Large intestine (tissue), 3 donors: ENCODE data around the gene KLHL26. TPM values are rescaled to one million over a fixed set of nuclear protein-coding genes. Genes with fewer than 3 reads are reported as not detected.

ENCODE experiments used
- DNase-seq, 2 donors: peaks; one replicate each; pipeline versions ENCODE4 v3.0.0 to v3.0.0-alpha.2; 2013
- H3K27ac ChIP-seq: one replicate; pipeline ENCODE4 v1.5.1; 2013; ENCODE audit warnings: low read length
- H3K27me3 ChIP-seq: 2 replicates; pipeline ENCODE4 v1.6.1; 2013; ENCODE audit warnings: low read length; ENCODE audit not compliant: control insufficient read depth, insufficient read depth
- H3K36me3 ChIP-seq: 2 replicates; pipeline ENCODE4 v1.6.1; 2013; ENCODE audit warnings: low read length; ENCODE audit not compliant: control insufficient read depth, insufficient read depth
- H3K4me1 ChIP-seq: one replicate; pipeline ENCODE4 v1.6.1; 2013; ENCODE audit warnings: low read length; ENCODE audit not compliant: control insufficient read depth, insufficient read depth
- H3K4me3 ChIP-seq: one replicate; pipeline ENCODE4 v1.5.1; 2013; ENCODE audit warnings: low read length
- H3K9me3 ChIP-seq: one replicate; pipeline ENCODE4 v1.6.1; 2013; ENCODE audit warnings: mild to moderate bottlenecking, low read depth, low read length, moderate library complexity; ENCODE audit not compliant: control insufficient read depth
- WGBS: methylation state at CpG from one replicate; pipeline ENCODE4 v1.1.5; 2013; ENCODE audit warnings: low lambda C conversion rate; ENCODE audit not compliant: insufficient coverage; 5-methylcytosine and 5-hydroxymethylcytosine counted together
- polyA plus RNA-seq: library from polyadenylated mRNA; unstranded; fragments of 120-200 nt; gene quantifications from one replicate; pipeline ENCODE4 v1.2.1, GENCODE V29; 2013

Gene KLHL26
- polyA plus RNA-seq, 1 donor, result 4.6 TPM

DNA sequence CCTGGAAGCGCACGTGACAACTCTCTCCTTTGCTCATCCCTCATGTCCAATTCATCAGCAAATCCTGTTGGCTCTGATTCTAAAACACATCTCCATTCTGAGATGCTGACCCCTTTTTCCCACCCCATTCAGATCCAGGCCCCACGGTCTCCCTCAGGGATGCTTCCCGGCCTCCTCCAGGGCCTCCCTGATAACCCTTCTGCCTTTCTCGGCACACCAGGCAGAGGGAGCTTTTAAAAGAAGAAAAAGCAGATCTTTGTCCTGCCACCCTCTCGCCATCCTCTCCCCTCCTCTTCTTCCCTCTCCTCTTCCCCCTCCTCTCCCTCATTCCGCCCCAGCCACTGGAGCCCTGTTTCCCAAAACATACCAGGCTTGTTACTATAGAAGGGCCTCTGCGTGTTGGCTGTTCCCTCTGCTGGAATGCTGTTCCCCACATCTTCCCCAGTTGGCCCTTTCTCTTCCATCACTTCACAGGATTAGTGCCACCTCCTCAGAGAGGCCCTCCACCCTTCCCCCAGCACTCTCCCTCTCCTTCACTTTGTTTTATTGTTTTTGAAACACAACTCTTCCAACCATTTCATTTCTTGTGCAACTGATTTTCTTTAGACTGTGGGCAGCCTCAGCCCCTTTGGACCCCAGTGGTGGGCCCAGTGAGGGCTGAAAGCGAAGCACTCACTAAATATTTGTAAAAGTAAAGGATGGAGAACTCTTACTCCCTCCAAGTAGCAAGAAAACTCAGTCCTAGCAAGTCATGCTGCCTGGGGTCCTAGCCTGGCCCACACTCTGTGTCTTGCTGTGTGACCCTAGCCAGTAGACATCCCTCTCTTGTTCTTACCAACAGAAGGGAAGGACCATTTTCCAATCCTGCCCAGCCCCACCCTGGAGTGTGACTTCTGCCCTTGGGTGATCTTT is 27.8 kb upstream of the KLHL26 start:
- no peak for DNase-seq
- Histone ChIP-seq H3K9me3 (peaks cover 17% of the 10 kb centered on the region), H3K27ac (no peak overlapping the region), H3K27me3 (peaks cover 92% of the 10 kb centered on the region), H3K4me3 (no peak overlapping the region), H3K36me3 (no peaks in the 10 kb centered on the region), H3K4me1 (peaks cover 17% of the 10 kb centered on the region)
- 30% methylated on average over 2 of the region's 9 CpGs for WGBS

DNA sequence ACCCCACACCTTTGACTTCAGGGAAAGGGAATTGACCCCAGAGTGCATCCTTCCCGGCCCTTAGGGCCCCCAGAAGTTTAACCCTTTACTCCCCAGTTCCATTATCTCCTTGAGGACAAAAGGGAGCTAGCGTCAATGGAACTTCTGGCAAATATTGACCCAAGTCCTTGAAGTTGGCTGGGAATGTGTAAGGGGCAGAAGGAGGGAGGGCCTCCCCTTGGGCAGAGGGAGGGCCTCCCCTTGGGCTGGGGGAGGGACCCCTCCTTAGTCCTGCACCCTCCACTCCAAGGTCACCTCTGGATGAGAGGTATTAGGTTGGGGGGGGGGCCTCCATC is 27.1 kb upstream of the KLHL26 start:
- Histone ChIP-seq H3K4me3 (no peak overlapping the region), H3K4me1 (peaks cover 17% of the 10 kb centered on the region), H3K27me3 (peaks cover 92% of the 10 kb centered on the region), H3K27ac (no peak overlapping the region), H3K9me3 (peaks cover 17% of the 10 kb centered on the region), H3K36me3 (no peaks in the 10 kb centered on the region)
- DNase-seq, result no peak
- no CpG with 5 or more reads among the region's 2 CpGs for WGBS

DNA sequence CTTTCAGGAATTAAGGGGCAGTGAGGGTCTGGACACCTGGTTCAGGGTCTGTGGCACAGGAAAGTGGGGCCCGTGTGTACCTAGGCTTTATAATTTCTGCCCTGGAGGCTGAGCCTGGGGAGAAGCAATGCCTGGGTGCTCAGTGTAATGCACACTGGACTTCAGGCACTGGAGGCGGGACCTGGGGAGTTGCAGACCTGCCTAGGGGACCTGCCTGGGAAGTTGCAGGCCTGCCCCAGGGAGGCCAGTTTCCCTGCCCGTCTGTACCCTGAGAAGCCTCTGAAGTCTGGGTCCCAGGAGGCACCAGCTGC is 26.6 kb upstream of the KLHL26 start:
- Histone ChIP-seq H3K36me3 (no peaks in the 10 kb centered on the region), H3K4me3 (no peak overlapping the region), H3K9me3 (peaks cover 14% of the 10 kb centered on the region), H3K4me1 (peaks cover 17% of the 10 kb centered on the region), H3K27ac (no peak overlapping the region), H3K27me3 (peaks cover 92% of the 10 kb centered on the region)
- DNase-seq, result no peak
- WGBS, result no CpG with 5 or more reads among the region's 3 CpGs

DNA sequence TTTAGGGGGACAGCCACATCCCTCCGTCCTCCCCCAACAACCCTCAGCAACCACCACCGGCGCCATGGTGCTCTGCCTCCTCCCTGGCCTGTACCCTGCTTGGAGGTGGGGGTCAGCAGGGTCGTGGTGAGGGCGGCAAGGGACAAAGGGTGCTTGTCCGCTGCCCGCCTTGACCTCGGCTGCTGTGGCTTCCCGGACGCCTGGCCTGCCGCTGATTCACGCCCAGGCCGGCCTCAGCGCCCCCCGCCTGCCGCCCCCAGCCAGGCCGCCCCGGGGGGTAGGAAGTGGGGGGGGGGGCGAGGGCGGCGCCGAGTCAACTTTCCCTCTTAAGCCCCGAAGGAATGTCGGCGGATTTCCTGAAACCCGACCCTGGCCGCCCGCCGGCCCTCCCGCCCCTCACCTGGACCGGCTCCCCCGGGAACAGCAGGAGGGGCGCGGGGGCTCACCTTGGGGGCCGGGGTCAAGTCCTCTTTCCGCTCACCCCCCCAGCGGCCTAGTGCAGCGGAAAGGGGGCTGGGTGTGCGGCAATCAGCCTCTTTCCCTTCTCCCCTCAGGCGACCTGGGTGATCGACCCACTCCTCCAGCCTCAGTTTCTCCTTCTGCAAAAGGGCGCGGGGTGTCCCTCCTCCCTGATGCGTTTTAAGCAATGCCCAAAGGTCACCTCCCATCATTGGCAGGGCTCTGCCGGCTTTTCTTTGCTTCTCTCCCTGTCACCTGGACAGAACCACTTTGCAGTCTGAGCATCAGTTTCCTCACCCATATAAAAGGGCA is 26.1 kb upstream of the KLHL26 start:
- Histone ChIP-seq H3K36me3 (no peaks in the 10 kb centered on the region), H3K27me3 (peaks cover 92% of the 10 kb centered on the region), H3K4me3 (no peak overlapping the region), H3K27ac (no peak overlapping the region), H3K4me1 (peaks cover 17% of the 10 kb centered on the region), H3K9me3 (peaks cover 12% of the 10 kb centered on the region)
- no peak for DNase-seq
- WGBS, result no CpG with 5 or more reads among the region's 45 CpGs

GRCh38 chr19:18611327-18612050 is 25.3 kb upstream of the KLHL26 start:
- WGBS, result 0% methylated on average over 3 of the region's 62 CpGs
- peaks cover 94% of the 10 kb centered on the region for H3K27me3 ChIP-seq

GRCh38 chr19:18612051-18612771 is 24.6 kb upstream of the KLHL26 start:
- Histone ChIP-seq H3K9me3 (peaks cover 16% of the 10 kb centered on the region), H3K36me3 (no peaks in the 10 kb centered on the region), H3K27me3 (peaks cover 89% of the 10 kb centered on the region), H3K4me3 (peak overlapping the region; percentile 10), H3K4me1 (peaks cover 16% of the 10 kb centered on the region), H3K27ac (no peak overlapping the region)
- DNase-seq, result no peak
- WGBS, result no CpG with 5 or more reads among the region's 30 CpGs

More at GRCh38 chr19:18611327-18612050, 25.3 kb upstream of the KLHL26 start:
- no peak for DNase-seq
- Histone ChIP-seq H3K4me1 (peaks cover 17% of the 10 kb centered on the region), H3K9me3 (peaks cover 12% of the 10 kb centered on the region), H3K27ac (no peak overlapping the region), H3K36me3 (no peaks in the 10 kb centered on the region), H3K4me3 (no peak overlapping the region)

DNA sequence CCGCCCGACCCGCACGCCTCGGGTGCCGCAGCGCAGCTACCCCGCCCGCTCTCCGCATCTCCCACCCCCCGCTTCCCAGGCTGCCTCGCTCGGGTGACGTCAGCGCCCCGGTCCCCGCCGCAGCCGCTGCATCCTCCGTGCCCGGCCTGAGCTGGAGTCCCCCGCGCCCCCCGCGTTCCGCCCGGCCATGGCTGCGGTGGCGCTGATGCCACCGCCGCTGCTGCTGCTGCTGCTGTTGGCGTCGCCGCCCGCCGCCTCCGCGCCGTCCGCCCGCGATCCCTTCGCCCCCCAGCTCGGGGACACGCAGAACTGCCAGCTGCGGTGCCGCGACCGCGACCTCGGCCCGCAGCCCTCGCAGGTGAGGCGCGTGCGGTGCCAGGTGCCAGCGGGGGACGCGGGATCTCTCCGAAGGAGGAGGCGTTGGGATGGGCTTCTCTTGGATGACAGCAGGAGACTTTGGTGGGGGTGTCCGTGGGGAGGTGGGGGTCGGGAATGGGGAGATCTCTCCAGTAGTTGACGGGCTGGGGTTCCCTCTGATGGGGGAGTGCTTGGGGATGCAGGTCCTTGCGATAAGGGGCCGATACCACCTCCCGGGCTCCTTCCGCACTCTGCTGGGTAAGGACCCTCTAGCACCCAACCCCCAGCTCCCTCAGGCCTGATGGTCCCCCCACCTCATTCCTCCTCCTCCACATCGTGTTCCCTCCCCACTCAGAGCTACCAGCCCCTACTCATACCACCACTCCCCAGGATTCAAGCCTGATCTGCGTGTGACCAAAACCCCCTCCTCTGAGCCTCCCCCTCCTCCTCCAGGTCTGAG is 23.8 kb upstream of the KLHL26 start, which contains the start of gene TMEM59L:
TSS of gene TMEM59L (plus strand) at position 99 of the 817 bp plus-strand sequence. CDS start at position 188, 89 bp downstream.
- Histone ChIP-seq H3K27me3 (peaks cover 84% of the 10 kb centered on the region), H3K36me3 (no peaks in the 10 kb centered on the region), H3K4me1 (peaks cover 13% of the 10 kb centered on the region), H3K4me3 (peak within 1 kb of the TSS; percentile 10), H3K9me3 (peaks cover 11% of the 10 kb centered on the region), H3K27ac (no peak within 1 kb of the TSS)
- no CpG with 5 or more reads among the region's 70 CpGs for WGBS
- no peak for DNase-seq

DNA sequence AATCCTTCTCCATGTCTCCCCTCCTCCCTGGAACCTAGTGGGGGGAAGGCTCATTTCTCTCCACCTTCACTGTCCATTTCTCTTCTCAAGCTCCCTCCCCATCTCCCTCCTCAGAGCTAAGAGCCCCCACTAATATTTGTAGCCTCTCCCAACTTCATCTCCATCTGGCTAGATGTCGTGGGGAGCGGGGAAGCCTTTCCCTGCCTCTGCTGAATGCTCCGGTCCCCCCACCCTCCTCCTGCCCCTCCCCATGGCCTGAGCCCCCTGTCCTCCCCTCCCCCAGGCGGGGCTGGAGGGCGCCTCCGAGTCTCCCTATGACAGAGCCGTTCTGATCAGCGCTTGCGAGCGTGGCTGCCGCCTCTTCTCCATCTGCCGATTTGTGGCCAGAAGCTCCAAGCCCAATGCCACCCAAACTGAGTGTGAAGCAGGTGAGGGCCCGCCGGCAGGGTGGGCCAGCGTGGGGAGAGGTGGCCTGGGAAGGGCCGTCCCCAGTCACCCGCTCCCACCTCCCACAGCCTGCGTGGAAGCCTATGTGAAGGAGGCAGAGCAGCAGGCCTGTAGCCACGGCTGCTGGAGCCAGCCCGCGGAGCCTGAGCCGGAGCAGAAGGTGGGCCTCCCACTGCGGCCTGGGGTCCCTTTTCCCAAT is 23.1 kb upstream of the KLHL26 start:
- Histone ChIP-seq H3K4me3 (no peak overlapping the region), H3K36me3 (no peaks in the 10 kb centered on the region), H3K27ac (no peak overlapping the region), H3K27me3 (peaks cover 76% of the 10 kb centered on the region), H3K4me1 (peaks cover 13% of the 10 kb centered on the region), H3K9me3 (peaks cover 14% of the 10 kb centered on the region)
- no CpG with 5 or more reads among the region's 23 CpGs for WGBS
- no peak for DNase-seq

GRCh38 chr19:18616023-18616422 is 20.8 kb upstream of the KLHL26 start:
- H3K27me3 ChIP-seq, result peaks cover 57% of the 10 kb centered on the region
- peaks cover 8% of the 10 kb centered on the region for H3K9me3 ChIP-seq
- no peak overlapping the region for H3K27ac ChIP-seq
- no peak for DNase-seq
- no CpG with 5 or more reads among the region's 3 CpGs for WGBS
- H3K36me3 ChIP-seq, result no peaks in the 10 kb centered on the region
- H3K4me1 ChIP-seq, result peaks cover 10% of the 10 kb centered on the region
- H3K4me3 ChIP-seq, result no peak overlapping the region
